HCT116 (cell line): ENCODE measurements around the gene IL1F10.

Source experiments
- ATF3 ChIP-seq: IDR thresholded peaks from 2 replicates; pipeline ENCODE4 v1.6.1; 2012
- CTCF ChIP-seq, 3 experiments: fragments of 200-600 bp in 1 of 3; sonication (generic) in 1 of 3; IDR thresholded peaks in 2 of 3; conservative IDR thresholded peaks in 1 of 3; 2 replicates each; pipeline ENCODE4 v1.5.1; 2012 to 2017; ENCODE audit warnings: low read depth in 2 of 3, low read length in 2 of 3, antibody characterized with exemption in 1 of 3, borderline replicate concordance in 1 of 3, control low read depth in 1 of 3, mild to moderate bottlenecking in 1 of 3, mixed read lengths in 1 of 3, mixed run types in 1 of 3, moderate library complexity in 1 of 3; ENCODE audit not compliant: insufficient read depth in 1 of 3
- EGR1 ChIP-seq: IDR thresholded peaks from 2 replicates; pipeline ENCODE4 v1.6.1; 2012; ENCODE audit warnings: low read depth
- EZH2 ChIP-seq: fragments of 200-600 bp; sonication (generic); IDR thresholded peaks from 2 replicates; pipeline ENCODE4 v1.6.1; 2017; ENCODE audit warnings: antibody characterized with exemption, mixed run types
- EZH2phosphoT487 ChIP-seq: fragments of 200-600 bp; IDR thresholded peaks from 2 replicates; pipeline ENCODE4 v1.6.1; 2018; ENCODE audit warnings: antibody characterized with exemption, borderline replicate concordance
- JUND ChIP-seq: IDR thresholded peaks from 2 replicates; pipeline ENCODE4 v1.6.1; 2012
- POLR2A ChIP-seq: IDR thresholded peaks from 2 replicates; pipeline ENCODE4 v1.7.0; 2011; ENCODE audit warnings: borderline replicate concordance; ENCODE audit not compliant: insufficient read depth, insufficient read length; ENCODE audit errors: extremely low read depth
- POLR2AphosphoS5 ChIP-seq: IDR thresholded peaks from 2 replicates; pipeline ENCODE4 v1.6.1; 2011; ENCODE audit warnings: mild to moderate bottlenecking, low read depth, low read length, moderate library complexity
- RAD21 ChIP-seq: IDR thresholded peaks from 2 replicates; pipeline ENCODE4 v1.6.1; 2012; ENCODE audit warnings: low read depth, mild to moderate bottlenecking
- SIN3A ChIP-seq: IDR thresholded peaks from 2 replicates; pipeline ENCODE4 v1.6.1; 2012; ENCODE audit warnings: low read depth
- SP1 ChIP-seq: IDR thresholded peaks from 2 replicates; pipeline ENCODE4 v1.6.1; 2012; ENCODE audit warnings: low read depth
- TCF7L2 ChIP-seq: IDR thresholded peaks from 2 replicates; pipeline ENCODE4 v1.7.0; 2011; ENCODE audit warnings: borderline replicate concordance, inconsistent platforms; ENCODE audit not compliant: insufficient read depth, insufficient read length; ENCODE audit errors: extremely low read depth
- YY1 ChIP-seq: IDR thresholded peaks from 2 replicates; pipeline ENCODE4 v1.6.1; 2011; ENCODE audit warnings: low read length, low read depth, moderate library complexity, mild to moderate bottlenecking; ENCODE audit not compliant: insufficient replicate concordance; ENCODE audit errors: extremely low read depth

GRCh38 chr2:113072584-113072983 is 4.8 kb downstream of the IL1F10 start:
- TF ChIP-seq YY1 (no peak), CTCF (IDR thresholded peaks at IDR 0.05 in 2 of 3, conservative IDR thresholded peaks at IDR 0.05 in 1 of 3; ENCODE audit: borderline replicate concordance in 1 of 3, insufficient read depth in 1 of 3, low read depth in 2 of 3, low read length in 2 of 3) (no peak), SP1 (no peak), POLR2A (no peak), EGR1 (no peak), EZH2 (no peak), POLR2AphosphoS5 (no peak), EZH2phosphoT487 (no peak), RAD21 (no peak), SIN3A (no peak), ATF3 (no peak), JUND (no peak), TCF7L2 (no peak)
